Measurements from ENCODE around the gene TWSG1.

DNA sequence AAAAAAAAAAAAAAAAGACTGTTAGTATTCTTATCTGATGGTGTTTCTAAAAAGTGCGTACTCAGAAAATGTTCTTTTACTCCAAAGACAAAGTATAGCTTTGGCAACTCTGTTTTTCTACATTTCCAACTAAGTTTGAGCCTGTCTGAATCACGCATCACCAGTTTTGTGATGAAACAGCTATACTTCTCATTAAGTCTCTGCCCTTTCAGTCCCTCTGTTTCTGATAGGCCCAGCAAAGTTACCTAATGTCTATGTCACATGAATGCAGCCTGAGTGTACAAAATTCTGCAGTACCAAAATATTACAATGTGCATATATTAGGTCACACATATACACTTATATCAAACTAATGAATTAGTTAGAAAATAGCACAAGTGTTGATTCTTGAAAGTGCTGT is 22.4 kb downstream of the TWSG1 start:
- TF ChIP-seq, protein P1, sequence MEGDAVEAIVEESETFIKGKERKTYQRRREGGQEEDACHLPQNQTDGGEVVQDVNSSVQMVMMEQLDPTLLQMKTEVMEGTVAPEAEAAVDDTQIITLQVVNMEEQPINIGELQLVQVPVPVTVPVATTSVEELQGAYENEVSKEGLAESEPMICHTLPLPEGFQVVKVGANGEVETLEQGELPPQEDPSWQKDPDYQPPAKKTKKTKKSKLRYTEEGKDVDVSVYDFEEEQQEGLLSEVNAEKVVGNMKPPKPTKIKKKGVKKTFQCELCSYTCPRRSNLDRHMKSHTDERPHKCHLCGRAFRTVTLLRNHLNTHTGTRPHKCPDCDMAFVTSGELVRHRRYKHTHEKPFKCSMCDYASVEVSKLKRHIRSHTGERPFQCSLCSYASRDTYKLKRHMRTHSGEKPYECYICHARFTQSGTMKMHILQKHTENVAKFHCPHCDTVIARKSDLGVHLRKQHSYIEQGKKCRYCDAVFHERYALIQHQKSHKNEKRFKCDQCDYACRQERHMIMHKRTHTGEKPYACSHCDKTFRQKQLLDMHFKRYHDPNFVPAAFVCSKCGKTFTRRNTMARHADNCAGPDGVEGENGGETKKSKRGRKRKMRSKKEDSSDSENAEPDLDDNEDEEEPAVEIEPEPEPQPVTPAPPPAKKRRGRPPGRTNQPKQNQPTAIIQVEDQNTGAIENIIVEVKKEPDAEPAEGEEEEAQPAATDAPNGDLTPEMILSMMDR (IDR thresholded peaks at IDR 0.05) = no peak
- no peak for TF ChIP-seq POLR2A (IDR thresholded peaks at IDR 0.05)

All from right lobe of liver (tissue), 4 donors.